Neutrophil (primary cell): ENCODE results near the gene RGS3.

Experiments
- H3K27ac ChIP-seq: fragments of 200-600 bp; sonication (generic); 2 replicates; pipeline ENCODE4 v1.5.1; 2016; ENCODE audit warnings: mild to moderate bottlenecking, moderate library complexity
- H3K27me3 ChIP-seq: fragments of 200-600 bp; sonication (generic); 2 replicates; pipeline ENCODE4 v1.6.0; 2016; ENCODE audit warnings: mild to moderate bottlenecking
- H3K36me3 ChIP-seq: fragments of 200-600 bp; sonication (generic); 2 replicates; pipeline ENCODE4 v1.5.1; 2017
- H3K4me1 ChIP-seq, 2 experiments: fragments of 200-600 bp in 1 of 2; sonication (generic) in 1 of 2; 1 replicate in 1 of 2; 2 replicates in 1 of 2; pipeline versions ENCODE4 v1.5.1 to v1.6.1; 2013 to 2016; ENCODE audit warnings: low read depth in 1 of 2, low read length in 1 of 2, mild to moderate bottlenecking in 1 of 2, moderate library complexity in 1 of 2; ENCODE audit not compliant: control insufficient read depth in 1 of 2, insufficient read depth in 1 of 2
- H3K4me3 ChIP-seq, 2 experiments: fragments of 200-600 bp in 1 of 2; sonication (generic) in 1 of 2; 1 replicate in 1 of 2; 2 replicates in 1 of 2; pipeline ENCODE4 v1.5.1; 2013 to 2016; ENCODE audit warnings: low read depth in 1 of 2, low read length in 1 of 2, mild to moderate bottlenecking in 1 of 2, moderate library complexity in 1 of 2
- H3K9me3 ChIP-seq: fragments of 200-600 bp; sonication (generic); 2 replicates; pipeline ENCODE4 v1.5.1; 2016
- CTCF ChIP-seq: fragments of 200-600 bp; sonication (generic); IDR thresholded peaks from 2 replicates; pipeline ENCODE4 v1.5.1; 2016; ENCODE audit warnings: antibody characterized with exemption

The RGS3 gene

GRCh38 chr9:113646491-113646890, 183.0 kb downstream of the RGS3 start:
- H3K27me3 ChIP-seq: no peaks in the 10 kb centered on the region
- TF ChIP-seq CTCF: no peak
- H3K9me3 ChIP-seq: no peaks in the 10 kb centered on the region
- H3K4me3 ChIP-seq: no peak overlapping the region
- H3K36me3 ChIP-seq: no peaks in the 10 kb centered on the region
- H3K27ac ChIP-seq: no peak overlapping the region
- H3K4me1 ChIP-seq: no peaks in the 10 kb centered on the region
